Measurements from ENCODE around the gene LLPH.

Gene LLPH

GRCh38 chr12:66142826-66143225 is 12.3 kb upstream of the LLPH start:
- no peak overlapping the region for H3K4me3 ChIP-seq (ENCODE audit: low read depth, low read length)
- no peak for TF ChIP-seq CTCF (IDR thresholded peaks at IDR 0.05; ENCODE audit: low read depth, low read length, missing control alignments)
- no peak for DNase-seq (ENCODE audit: low read depth)

DNA sequence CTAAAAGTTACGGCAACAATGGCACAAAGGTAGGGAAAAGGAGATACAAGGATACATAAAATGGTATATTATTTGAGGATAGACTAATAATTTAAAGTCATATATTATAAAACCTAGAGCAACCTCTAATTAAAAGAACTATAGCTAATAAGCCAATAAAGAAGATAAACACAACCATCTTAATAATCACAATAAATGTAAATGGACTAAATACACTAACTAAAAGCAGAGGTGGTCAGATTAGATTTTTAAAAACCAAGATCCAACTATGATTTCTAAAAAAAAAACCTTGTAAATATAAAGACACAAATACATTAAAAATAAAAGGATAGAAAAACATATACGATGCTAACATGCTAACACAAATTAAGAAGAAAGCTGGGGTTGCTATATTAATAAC is 10.7 kb upstream of the LLPH start:
- no peak overlapping the region for H3K4me3 ChIP-seq (ENCODE audit: low read depth, low read length)
- DNase-seq (ENCODE audit: low read depth): no peak
- no peak for TF ChIP-seq CTCF (IDR thresholded peaks at IDR 0.05; ENCODE audit: low read depth, low read length, missing control alignments)

- TF ChIP-seq CTCF (IDR thresholded peaks at IDR 0.05; ENCODE audit: low read depth, low read length, missing control alignments): no peak
- no peak overlapping the region for H3K4me3 ChIP-seq (ENCODE audit: low read depth, low read length)
- DNase-seq (ENCODE audit: low read depth): no peak
Measured at GRCh38 chr12:66140731-66141130, 10.2 kb upstream of the LLPH start.

DNA sequence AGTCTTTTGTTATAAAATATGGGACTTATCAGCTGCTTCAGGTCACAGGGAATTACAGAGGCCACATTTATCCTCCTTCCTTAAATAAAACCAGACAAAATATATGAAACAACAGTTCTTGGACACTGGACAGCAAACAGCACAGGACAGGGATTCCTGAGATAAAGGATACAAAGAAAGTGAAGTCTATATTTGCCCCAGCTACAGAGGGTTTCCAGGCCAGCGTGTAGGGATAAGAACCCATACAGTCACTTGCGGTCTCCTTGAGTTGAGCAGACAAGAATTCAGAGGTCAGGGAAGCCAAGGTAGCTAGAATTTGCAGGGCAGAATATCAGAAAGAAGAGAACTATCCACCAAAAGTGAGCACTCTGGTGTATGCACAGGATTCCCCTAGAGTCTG is 8.8 kb upstream of the LLPH start:
- no peak for TF ChIP-seq CTCF (IDR thresholded peaks at IDR 0.05; ENCODE audit: low read depth, low read length, missing control alignments)
- H3K4me3 ChIP-seq (ENCODE audit: low read depth, low read length): no peak overlapping the region
- DNase-seq (ENCODE audit: low read depth): no peak

DNA sequence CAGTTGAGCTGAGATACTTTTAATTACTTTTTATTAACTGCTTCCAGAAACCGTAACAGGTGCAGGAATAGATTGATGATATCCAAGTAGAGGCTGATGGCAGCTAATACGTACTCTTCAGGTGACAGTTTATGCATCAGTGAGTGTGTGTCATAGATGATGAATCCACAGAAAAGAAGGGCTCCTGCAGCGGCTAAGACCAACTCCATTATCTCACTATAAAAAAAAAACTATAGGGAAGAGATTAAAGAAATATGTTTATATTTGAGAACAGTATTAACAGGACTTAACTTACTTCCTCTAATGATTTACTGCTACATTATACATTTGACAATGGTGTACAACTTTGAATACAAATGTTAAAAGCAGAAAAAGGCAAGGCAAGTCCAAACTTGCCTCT is 7.4 kb upstream of the LLPH start:
- H3K4me3 ChIP-seq (ENCODE audit: low read depth, low read length): no peak overlapping the region
- no peak for TF ChIP-seq CTCF (IDR thresholded peaks at IDR 0.05; ENCODE audit: low read depth, low read length, missing control alignments)
- no peak for DNase-seq (ENCODE audit: low read depth)

DNA sequence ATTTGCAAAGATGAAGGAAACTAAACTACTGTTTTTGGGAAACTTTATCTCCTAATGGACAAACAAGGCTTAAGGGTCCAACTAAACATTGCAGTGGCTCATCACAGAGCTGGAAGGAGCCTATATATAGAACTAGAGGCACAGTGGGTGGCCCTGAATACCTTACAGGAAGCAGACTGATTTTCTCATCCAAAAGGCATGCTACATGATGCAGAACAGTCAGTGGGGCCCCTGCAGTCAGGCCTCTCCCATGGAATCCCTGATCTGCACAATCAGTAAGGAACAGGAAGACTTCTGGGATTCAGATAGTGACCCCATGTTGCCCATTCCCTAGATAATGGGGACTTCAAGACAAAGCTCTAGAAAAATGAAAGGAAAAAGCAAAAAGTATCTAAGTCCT is 1.9 kb upstream of the LLPH start:
- no peak for TF ChIP-seq CTCF (IDR thresholded peaks at IDR 0.05; ENCODE audit: low read depth, low read length, missing control alignments)
- no peak overlapping the region for H3K4me3 ChIP-seq (ENCODE audit: low read depth, low read length)
- no peak for DNase-seq (ENCODE audit: low read depth)

DNA sequence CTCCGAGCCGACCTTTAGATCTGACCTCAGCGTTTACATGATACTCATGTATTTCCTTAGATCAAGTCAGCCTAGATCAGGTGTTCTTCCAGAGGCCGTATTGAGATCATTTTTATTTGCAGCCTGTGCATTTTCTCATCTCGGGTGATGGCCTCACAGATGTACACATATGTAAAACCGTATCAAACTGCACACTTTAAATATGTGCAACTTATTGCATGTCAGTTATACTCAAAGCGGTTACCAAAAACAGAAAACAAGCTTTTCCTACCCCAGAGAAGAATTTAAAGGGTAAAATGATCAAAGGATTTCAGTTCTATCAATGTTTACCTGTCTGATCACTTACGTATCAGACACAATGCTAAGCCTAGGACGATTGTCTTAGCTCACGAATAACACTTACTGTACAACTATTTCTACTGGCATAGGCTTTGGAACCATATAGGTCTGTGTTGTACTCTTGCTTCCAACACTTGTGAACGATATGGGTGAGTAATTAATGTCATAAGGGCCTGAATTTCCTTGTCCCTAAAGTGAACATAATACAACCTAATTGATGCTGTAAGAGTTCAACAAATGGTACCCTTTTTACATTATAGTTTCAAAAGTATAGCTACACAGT is 628 bp upstream of the LLPH start:
- peak; percentile 18 for DNase-seq (ENCODE audit: low read depth)
- no peak for TF ChIP-seq CTCF (IDR thresholded peaks at IDR 0.05; ENCODE audit: low read depth, low read length, missing control alignments)
- H3K4me3 ChIP-seq (ENCODE audit: low read depth, low read length): peak overlapping the region; percentile 96

Data from GM12864 (cell line).